Measurements from ENCODE around the gene PRKG1. TPM values are rescaled to one million over a fixed set of nuclear protein-coding genes. Genes with fewer than 3 reads are reported as not detected.

The PRKG1 gene
- total RNA-seq, 1 experiment from 2014 or later, result 10.4 TPM

- Histone ChIP-seq H3K79me2 (ENCODE audit: insufficient read depth, low read length) (no peaks in the 10 kb centered on the region), H3K4me1 (ENCODE audit: insufficient read depth, low read length) (peaks cover 2% of the 10 kb centered on the region; the same call in 1 of the 2 replicates), H2BK12ac (ENCODE audit: insufficient read length, low read depth, low read length) (no peak overlapping the region), H4K20me1 (ENCODE audit: control insufficient read depth, insufficient read depth, insufficient read length) (no peaks in the 10 kb centered on the region), H3K23me2 (ENCODE audit: insufficient read length, low read depth, low read length, poor library complexity, severe bottlenecking) (no peaks in the 10 kb centered on the region), H3K23ac (ENCODE audit: insufficient read length, low read depth, low read length) (no peak overlapping the region), H4K5ac (ENCODE audit: insufficient read length, low read depth, low read length) (no peak overlapping the region), H3K4ac (ENCODE audit: low read depth, low read length) (no peak overlapping the region), H3K9me3 (ENCODE audit: control insufficient read depth, low read depth, low read length) (no peaks in the 10 kb centered on the region), H2BK120ac (ENCODE audit: low read depth, low read length, poor library complexity, severe bottlenecking) (no peak overlapping the region), H3K14ac (ENCODE audit: insufficient read depth, low read length) (no peak overlapping the region), H3K56ac (ENCODE audit: insufficient read length, low read depth, low read length) (no peak overlapping the region), H2BK5ac (ENCODE audit: insufficient read length, low read length) (no peak overlapping the region), H3K27ac (ENCODE audit: insufficient read length, low read depth, low read length) (no peak overlapping the region), H2BK20ac (ENCODE audit: low read depth, low read length, poor library complexity, severe bottlenecking) (no peak overlapping the region), H2AK5ac (ENCODE audit: insufficient read length, low read length) (no peak overlapping the region), H3T11ph (ENCODE audit: low read length) (no peak overlapping the region), H2AFZ (ENCODE audit: low read length) (no peak overlapping the region), H4K8ac (replicated peaks; ENCODE audit: insufficient read length, low read depth, low read length) (no peak overlapping the region), H3K9ac (ENCODE audit: extremely low read depth, insufficient read length, low read length) (no peak overlapping the region), H3K79me1 (ENCODE audit: insufficient read depth, low read depth, low read length, poor library complexity, severe bottlenecking) (no peaks in the 10 kb centered on the region), H3K27me3 (ENCODE audit: insufficient read depth, low read length) (no peaks in the 10 kb centered on the region), H3K4me2 (ENCODE audit: insufficient read depth, insufficient read length, low read length) (no peak overlapping the region), H4K91ac (ENCODE audit: insufficient read length, low read depth, low read length) (no peak overlapping the region), H2BK15ac (ENCODE audit: low read depth, low read length) (no peak overlapping the region), H3K18ac (ENCODE audit: insufficient read length, low read depth, low read length) (no peak overlapping the region)
- no CpG with 5 or more reads among the region's 1 CpG for WGBS (ENCODE audit: extremely low coverage, insufficient read length, low lambda C conversion rate)
- Mint-ChIP-seq H3K4me1 (peaks cover 12 to 17% of the 10 kb centered on the region in 2 experiments), H3K9me3 (no peaks in the 10 kb centered on the region), H3K36me3 (ENCODE audit: insufficient read depth in 1 of 3, low read depth in 3 of 3) (no peaks in the 10 kb centered on the region), H3K27me3 (ENCODE audit: low read depth) (no peaks in the 10 kb centered on the region), H3K4me3 (no peak overlapping the region), H3K27ac (no peak overlapping the region)
- TF ChIP-seq CTCF (conservative IDR thresholded peaks at IDR 0.05), result no peak
- no peak for DNase-seq
Measured at GRCh38 chr10:52266858-52267257, 1192.6 kb downstream of the PRKG1 start.

Measured in H9 (cell line).